GM18498 (cell line): Measurements from ENCODE around the gene TIGD2.

Source experiments
- ATAC-seq: cut with Tn5 transposase; IDR thresholded peaks from one replicate; pipeline ENCODE4 v1.9.1; 2021; ENCODE audit warnings: mild to moderate bottlenecking, moderate library complexity; ENCODE audit not compliant: unreplicated experiment

TIGD2 gene

GRCh38 chr4:89161841-89162240 lies 50.5 kb downstream of the TIGD2 start:
- no peak for ATAC-seq

- ATAC-seq: no peak
These were observed 51.2 kb downstream of the TIGD2 start for GRCh38 chr4:89162496-89162895.

- no peak for ATAC-seq
These were observed 51.7 kb downstream of the TIGD2 start for GRCh38 chr4:89162987-89163386.

- ATAC-seq: no peak
These were observed 53.1 kb downstream of the TIGD2 start for GRCh38 chr4:89164400-89164799.
